NCI-H2227 (cell line): ENCODE measurements around the gene KLC1.

ENCODE experiments used
- DNase-seq: peaks from one replicate; lab custom pipeline; 2025; ENCODE audit not compliant: unreplicated experiment; lab: John Stamatoyannopoulos, UW

KLC1 gene

GRCh38 chr14:103748534-103748857, 119.5 kb downstream of the KLC1 start:
- no peak for DNase-seq

GRCh38 chr14:103749452-103749851, 120.4 kb downstream of the KLC1 start:
- DNase-seq: no peak

GRCh38 chr14:103749860-103750259, 120.8 kb downstream of the KLC1 start:
- no peak for DNase-seq
